Keratinocyte (primary cell): ENCODE measurements around the gene IST1. TPM values are rescaled to one million over a fixed set of nuclear protein-coding genes. Genes with fewer than 3 reads are reported as not detected.

Experiments used
- DNase-seq: peaks from one replicate; pipeline ENCODE4 v3.0.0-alpha.2; 2011; ENCODE audit warnings: low read depth, missing footprints, low spot score
- FAIRE-seq: peaks from 2 replicates; lab custom pipeline; 2011; peaks lifted over from hg19 to GRCh38; lab: Jason Lieb, UNC
- H2AFZ ChIP-seq: 2 replicates; pipeline ENCODE4 v1.6.0; 2012; ENCODE audit warnings: low read length, control low read depth, inconsistent platforms; ENCODE audit not compliant: control insufficient read depth
- H3K27ac ChIP-seq: 2 replicates; pipeline ENCODE4 v1.5.1; 2011; ENCODE audit warnings: low read length; ENCODE audit not compliant: control insufficient read depth, insufficient read depth
- H3K27me3 ChIP-seq: 3 replicates; pipeline ENCODE4 v1.6.0; 2011; ENCODE audit warnings: low read length; ENCODE audit not compliant: control insufficient read depth, insufficient read depth; ENCODE audit errors: extremely low read depth
- H3K36me3 ChIP-seq, 2 experiments: 2 replicates in 1 of 2; 3 replicates in 1 of 2; pipeline ENCODE4 v1.5.1; 2011; ENCODE audit warnings: low read length in 2 of 2, mild to moderate bottlenecking in 1 of 2; ENCODE audit not compliant: control insufficient read depth in 2 of 2, insufficient read depth in 2 of 2; ENCODE audit errors: extremely low read depth in 1 of 2
- H3K4me1 ChIP-seq: 3 replicates; pipeline ENCODE4 v1.5.1; 2011; ENCODE audit warnings: low read length; ENCODE audit not compliant: control insufficient read depth, insufficient read depth; ENCODE audit errors: extremely low read depth
- H3K4me2 ChIP-seq: 3 replicates; pipeline ENCODE4 v1.6.0; 2011; ENCODE audit warnings: low read depth, low read length; ENCODE audit not compliant: control insufficient read depth, insufficient read depth; ENCODE audit errors: extremely low read depth
- H3K4me3 ChIP-seq, 3 experiments: fragments of 200-600 bp in 1 of 3; sonication (generic) in 1 of 3; 2 replicates in 2 of 3; 3 replicates in 1 of 3; pipeline ENCODE4 v1.5.1; 2011 to 2016; ENCODE audit warnings: low read length in 3 of 3, mild to moderate bottlenecking in 3 of 3, control low read depth in 2 of 3, inconsistent platforms in 1 of 3, low read depth in 1 of 3, mixed read lengths in 1 of 3, mixed run types in 1 of 3, moderate library complexity in 1 of 3; ENCODE audit not compliant: control insufficient read depth in 2 of 3, insufficient read depth in 2 of 3; ENCODE audit errors: extremely low read depth in 1 of 3
- H3K79me2 ChIP-seq: 2 replicates; pipeline ENCODE4 v1.6.0; 2012; ENCODE audit warnings: low read length; ENCODE audit not compliant: control insufficient read depth, insufficient read depth
- H3K9ac ChIP-seq: 3 replicates; pipeline ENCODE4 v1.6.0; 2011; ENCODE audit warnings: low read length; ENCODE audit not compliant: control insufficient read depth, insufficient read depth; ENCODE audit errors: extremely low read depth
- H3K9me1 ChIP-seq: 3 replicates; pipeline ENCODE4 v1.6.0; 2011; ENCODE audit warnings: low read length; ENCODE audit not compliant: control insufficient read depth, insufficient read depth; ENCODE audit errors: extremely low read depth
- H3K9me3 ChIP-seq: 2 replicates; pipeline ENCODE4 v1.5.1; 2012; ENCODE audit warnings: low read depth, low read length; ENCODE audit not compliant: control insufficient read depth
- H4K20me1 ChIP-seq: 3 replicates; pipeline ENCODE4 v1.6.0; 2011; ENCODE audit warnings: low read length; ENCODE audit not compliant: control insufficient read depth, insufficient read depth; ENCODE audit errors: extremely low read depth
- CTCF ChIP-seq, 3 experiments: IDR thresholded peaks in 1 of 3; conservative IDR thresholded peaks in 1 of 3; optimal IDR thresholded peaks in 1 of 3; 2 replicates in 2 of 3; 3 replicates in 1 of 3; pipeline versions ENCODE3 to v1.5.1; 2011; ENCODE audit warnings: low read length in 3 of 3, mild to moderate bottlenecking in 3 of 3, moderate library complexity in 2 of 3, control low read depth in 1 of 3, inconsistent platforms in 1 of 3; ENCODE audit not compliant: insufficient read depth in 2 of 3; ENCODE audit errors: extremely low read depth in 1 of 3
- EZH2 ChIP-seq: IDR thresholded peaks from one replicate; pipeline ENCODE4 v1.6.1; 2012; ENCODE audit warnings: inconsistent platforms, mild to moderate bottlenecking, low read length, moderate library complexity
- dilution Hi-C: fragments of 300-500 bp; cut with MboI; formaldehyde crosslinking; loops from one replicate; pipeline ENCODE4 v1.7.0; 2020; ENCODE audit warnings: low sequenced_read_pairs; ENCODE audit not compliant: extremely low pct_ligation_motif_present
- polyA plus RNA-seq, 5 experiments: library from polyadenylated mRNA; depleted of rRNA in 3 of 5; stranded (reverse) in 3 of 5; stranded (forward) in 1 of 5; unstranded in 1 of 5; fragments of >200 nt; gene quantifications; 1 replicate in 1 of 5; 2 replicates in 3 of 5; 3 replicates in 1 of 5; pipeline versions ENCODE4 v1.2.1 to v1.2.3, GENCODE V29; 2011 to 2012; ENCODE audit warnings: missing spikeins in 2 of 5, low read depth in 1 of 5, low replicate concordance in 1 of 5

The IST1 gene
- polyA plus RNA-seq, 1 donor (not counting 4 experiments of a cell fraction or from before 2014, with no cell fraction given): 188 TPM

- Histone ChIP-seq H3K9me3 (peaks cover 10% of the 10 kb centered on the region), H3K27me3 (no peaks in the 10 kb centered on the region), H3K36me3 (peaks cover 29 to 59% of the 10 kb centered on the region in 2 experiments), H3K4me3 (no peak overlapping the region), H2AFZ (no peak overlapping the region), H3K4me2 (no peak overlapping the region), H3K9ac (no peak overlapping the region), H3K4me1 (peaks cover 3% of the 10 kb centered on the region), H3K9me1 (no peaks in the 10 kb centered on the region), H3K27ac (no peak overlapping the region), H3K79me2 (peaks cover 60% of the 10 kb centered on the region), H4K20me1 (peaks cover 2% of the 10 kb centered on the region)
- TF ChIP-seq EZH2 (no peak), CTCF (optimal IDR thresholded peaks at IDR 0.05 in 1 of 3, IDR thresholded peaks at IDR 0.05 in 1 of 3, conservative IDR thresholded peaks at IDR 0.05 in 1 of 3; ENCODE audit: extremely low read depth in 1 of 3, insufficient read depth in 2 of 3, low read length in 3 of 3) (no peak)
- FAIRE-seq (no peak), DNase-seq (no peak)
- dilution Hi-C loops: no loop called here
These were observed 23.7 kb downstream of the IST1 start for GRCh38 chr16:71919035-71919434.

DNA sequence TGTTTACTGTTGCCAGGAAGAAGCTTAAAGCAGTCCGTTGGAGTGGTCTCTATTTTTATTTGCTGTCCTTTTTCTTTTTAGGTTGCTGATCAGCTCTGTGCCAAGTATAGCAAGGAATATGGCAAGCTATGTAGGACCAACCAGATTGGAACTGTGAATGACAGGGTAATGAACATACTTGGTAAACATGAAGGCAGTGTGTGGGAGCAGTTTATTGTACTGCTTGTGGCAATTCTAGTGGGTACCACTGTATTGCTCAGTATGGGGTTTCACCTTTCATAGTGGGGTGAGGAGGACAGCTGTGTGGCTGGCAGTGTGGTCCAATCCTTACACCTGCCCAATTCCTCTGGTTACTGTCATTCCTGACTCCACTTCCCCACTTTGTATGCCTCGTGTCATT is 25.3 kb downstream of the IST1 start:
- Histone ChIP-seq H4K20me1 (peaks cover 2% of the 10 kb centered on the region), H3K79me2 (peaks cover 44% of the 10 kb centered on the region), H3K9me1 (no peaks in the 10 kb centered on the region), H3K36me3 (peaks cover 31 to 63% of the 10 kb centered on the region in 2 experiments), H3K9me3 (peaks cover 10% of the 10 kb centered on the region), H2AFZ (no peak overlapping the region), H3K27me3 (no peaks in the 10 kb centered on the region), H3K4me2 (no peak overlapping the region), H3K9ac (no peak overlapping the region), H3K4me3 (no peak overlapping the region), H3K4me1 (peaks cover 7% of the 10 kb centered on the region), H3K27ac (no peak overlapping the region)
- no peak for DNase-seq
- TF ChIP-seq CTCF (optimal IDR thresholded peaks at IDR 0.05 in 1 of 3, IDR thresholded peaks at IDR 0.05 in 1 of 3, conservative IDR thresholded peaks at IDR 0.05 in 1 of 3; ENCODE audit: extremely low read depth in 1 of 3, insufficient read depth in 2 of 3, low read length in 3 of 3) (no peak), EZH2 (no peak)
- FAIRE-seq: no peak
- dilution Hi-C loops: no loop called here
